ENCODE measurements around the gene FBLL1. TPM values are rescaled to one million over a fixed set of nuclear protein-coding genes. Genes with fewer than 3 reads are reported as not detected.
"Not testable (repeated sequence)": the region's sequence is repeated elsewhere in the genome, so short reads cannot be mapped to it uniquely, and the experiment has no call there.

Gene FBLL1
- total RNA-seq, result 0.79 TPM

DNA sequence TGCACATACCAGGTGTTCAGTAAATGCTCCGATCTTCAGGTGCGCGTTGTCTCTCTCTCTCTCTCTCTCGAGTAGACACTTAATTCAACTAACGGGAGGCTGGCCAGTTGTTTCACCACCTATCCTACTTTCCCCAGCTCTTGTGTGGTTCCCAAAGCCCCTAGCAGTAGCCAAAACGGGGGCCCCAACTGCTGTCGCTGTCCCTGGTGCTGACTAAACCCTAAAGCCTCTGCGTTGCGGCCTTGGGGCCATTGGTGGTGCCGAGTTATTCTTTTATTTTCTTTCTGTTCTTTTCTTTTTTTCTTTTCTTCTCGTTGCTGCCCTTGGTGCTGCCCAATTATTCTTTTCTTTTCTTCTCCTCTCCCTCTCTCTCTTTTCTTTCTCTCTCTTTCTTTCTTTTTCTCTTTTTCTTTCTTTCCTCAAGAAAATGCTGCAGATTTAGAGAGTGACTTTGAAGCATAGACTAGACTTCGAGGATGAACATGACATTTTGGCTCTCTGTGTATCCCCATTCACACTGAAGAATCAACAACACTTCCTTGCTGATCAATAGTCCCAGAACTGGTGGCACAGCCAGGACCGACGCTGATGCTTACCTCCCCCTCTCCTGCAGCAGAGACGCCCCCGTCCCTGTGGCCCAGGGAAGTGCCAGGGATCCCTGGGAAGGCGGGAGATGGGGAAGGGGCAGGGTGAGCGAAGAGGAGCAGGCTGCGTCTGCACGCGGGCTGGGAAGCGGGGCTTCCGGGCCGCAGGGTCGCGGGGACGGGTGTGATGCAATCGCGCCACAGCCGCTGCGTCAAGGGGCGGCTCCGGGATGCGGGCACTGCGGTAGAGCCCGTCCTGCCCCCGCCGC, at the start of gene FBLL1:
FBLL1 (plus strand) TSS at position 785 of the 853 bp plus-strand sequence. CDS start 200 bp downstream, outside the sequence.
- DNase-seq, result no peak

DNA sequence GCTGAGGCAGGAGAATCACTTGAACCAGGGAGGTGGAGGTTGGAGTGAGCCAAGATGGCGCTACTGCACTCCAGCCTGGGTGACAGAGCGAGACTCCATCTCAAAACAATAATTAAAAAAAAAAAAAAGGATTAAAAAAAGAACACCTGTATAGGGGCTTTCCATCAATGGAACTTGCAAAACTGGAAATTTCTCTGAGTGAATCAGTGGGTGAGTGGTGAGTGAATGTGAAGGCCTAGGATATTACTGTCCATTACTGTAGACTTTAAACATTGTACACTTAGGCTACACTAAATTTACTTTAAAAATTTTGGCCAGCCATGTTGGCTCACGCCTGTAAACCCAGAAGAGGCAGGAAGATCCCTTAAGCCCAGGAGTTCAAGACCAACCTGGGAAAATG, 48.5 kb upstream of the FBLL1 start:
- no peak for DNase-seq

DNA sequence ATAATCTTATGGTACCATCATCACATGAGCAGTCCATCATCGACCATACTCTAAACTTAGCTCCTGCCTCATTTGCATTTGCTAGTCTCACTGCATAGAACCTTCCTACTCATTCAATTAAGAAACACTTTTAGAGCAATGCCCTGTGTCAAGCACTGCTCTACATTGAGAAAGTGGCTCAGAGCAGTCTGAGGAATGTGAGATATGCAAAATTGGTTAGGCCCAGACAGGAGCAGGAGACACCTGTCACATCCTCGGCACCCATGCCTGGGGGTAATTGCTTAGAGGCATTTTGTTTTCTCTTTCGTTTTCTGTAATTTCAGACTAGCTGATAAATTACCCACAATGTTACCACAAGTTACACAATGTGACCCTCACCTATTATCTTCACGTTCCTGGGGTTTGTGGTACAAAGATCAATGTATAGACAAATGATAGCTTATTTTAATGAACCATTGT, 47.7 kb upstream of the FBLL1 start:
- no peak for DNase-seq

DNA sequence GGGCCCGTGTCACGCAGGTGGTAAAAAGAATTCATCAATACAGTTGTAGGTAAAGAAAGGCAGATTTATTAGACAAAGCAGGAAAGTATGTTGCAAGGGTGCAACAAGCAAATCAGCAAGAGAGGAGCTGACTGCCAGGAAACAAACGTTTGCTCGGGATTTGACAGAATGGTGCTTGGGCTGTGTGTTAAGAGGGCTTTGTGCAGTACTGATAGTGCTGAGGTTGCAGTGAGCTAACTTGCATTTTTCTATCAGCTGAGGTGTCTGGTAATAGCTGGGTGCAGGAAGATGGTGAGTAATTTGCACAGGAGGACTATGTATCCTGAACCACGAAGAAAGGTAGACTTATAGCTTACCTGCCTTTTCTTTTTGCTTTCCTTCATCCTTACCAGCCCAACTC, 46.7 kb upstream of the FBLL1 start:
- no peak for DNase-seq

DNA sequence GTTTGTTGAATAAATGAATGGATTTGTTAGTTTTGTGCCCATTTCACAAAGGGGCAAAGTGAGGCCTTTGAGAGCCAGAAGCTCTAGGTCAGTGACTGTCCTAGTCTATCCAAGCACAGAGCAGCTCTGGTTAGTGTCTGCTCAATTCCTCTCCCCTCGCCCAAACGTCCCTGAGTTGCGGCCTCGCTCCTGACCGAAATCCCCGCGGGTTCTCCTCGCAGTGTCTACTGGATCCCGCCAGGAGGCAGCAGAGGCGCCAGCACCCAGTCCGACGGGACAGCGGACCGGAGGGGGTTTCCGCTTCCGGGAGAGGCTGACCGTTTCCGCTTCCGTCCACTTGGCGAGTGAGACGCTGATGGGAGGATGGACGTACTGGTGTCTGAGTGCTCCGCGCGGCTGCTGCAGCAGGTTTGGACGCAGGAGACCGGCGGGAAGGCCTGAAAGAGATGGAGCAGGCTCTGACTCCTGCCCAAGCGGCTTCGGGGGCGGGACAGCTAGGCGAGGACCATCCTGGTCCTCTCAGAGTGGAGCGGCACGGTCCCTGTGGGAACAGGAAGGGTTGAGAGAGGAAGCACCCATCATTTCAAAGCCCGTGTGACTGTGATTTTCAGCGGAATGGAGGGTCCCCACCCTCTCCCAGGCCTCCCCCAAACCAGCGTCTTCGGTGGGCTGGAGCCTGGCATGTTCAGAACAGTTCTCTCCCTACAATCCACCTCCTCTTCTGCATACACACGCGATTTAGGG, 42.8 kb upstream of the FBLL1 start, which contains the start of gene RARS1:
RARS1 (plus strand) TSS at position 336 of the 744 bp plus-strand sequence; CDS start at position 364, 28 bp downstream.
- DNase-seq, result peak; percentile 88

DNA sequence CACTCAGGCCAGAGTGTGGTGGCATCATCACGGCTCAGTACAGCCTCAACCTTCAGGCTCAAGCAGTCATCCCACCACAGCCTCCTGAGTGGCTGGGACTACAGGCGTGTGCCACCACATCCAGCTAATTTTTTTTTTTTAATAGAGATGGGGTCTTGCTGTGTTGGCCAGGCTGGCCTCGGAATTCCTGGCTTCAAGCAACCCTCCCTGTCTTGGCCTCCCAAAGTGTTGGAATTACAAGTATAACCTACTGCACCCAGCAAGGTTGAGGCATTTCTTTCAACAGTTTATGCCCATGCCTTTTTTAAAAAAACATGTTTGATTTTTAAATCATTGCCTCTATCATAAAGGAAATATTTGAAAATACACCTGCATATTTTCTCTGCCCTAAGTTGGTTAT, 40.0 kb upstream of the FBLL1 start:
- no peak for DNase-seq

DNA sequence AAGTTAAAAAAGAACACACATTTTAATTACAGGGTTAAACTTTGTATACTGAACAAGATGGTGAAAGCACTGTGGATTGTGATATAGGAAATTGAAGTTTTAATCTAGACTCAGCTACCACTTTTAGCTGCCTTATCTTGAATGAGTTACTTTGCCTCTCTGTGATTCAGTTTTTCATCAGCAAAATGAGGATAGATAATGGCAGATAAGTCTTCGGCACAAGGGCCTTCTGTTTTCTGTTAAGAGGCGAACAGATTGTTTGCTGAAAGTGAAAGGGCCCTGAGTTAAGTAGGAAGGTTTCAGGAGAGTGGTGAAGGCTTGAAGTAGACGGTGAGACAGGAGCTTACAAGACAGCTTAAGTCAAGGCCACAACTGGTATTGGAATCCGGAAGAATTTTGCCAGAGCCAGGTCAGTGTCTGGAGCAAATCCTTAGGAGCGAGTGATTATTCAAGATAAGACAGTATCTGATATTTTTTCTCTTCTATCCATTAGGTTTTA, 35.0 kb upstream of the FBLL1 start:
- no peak for DNase-seq

DNA sequence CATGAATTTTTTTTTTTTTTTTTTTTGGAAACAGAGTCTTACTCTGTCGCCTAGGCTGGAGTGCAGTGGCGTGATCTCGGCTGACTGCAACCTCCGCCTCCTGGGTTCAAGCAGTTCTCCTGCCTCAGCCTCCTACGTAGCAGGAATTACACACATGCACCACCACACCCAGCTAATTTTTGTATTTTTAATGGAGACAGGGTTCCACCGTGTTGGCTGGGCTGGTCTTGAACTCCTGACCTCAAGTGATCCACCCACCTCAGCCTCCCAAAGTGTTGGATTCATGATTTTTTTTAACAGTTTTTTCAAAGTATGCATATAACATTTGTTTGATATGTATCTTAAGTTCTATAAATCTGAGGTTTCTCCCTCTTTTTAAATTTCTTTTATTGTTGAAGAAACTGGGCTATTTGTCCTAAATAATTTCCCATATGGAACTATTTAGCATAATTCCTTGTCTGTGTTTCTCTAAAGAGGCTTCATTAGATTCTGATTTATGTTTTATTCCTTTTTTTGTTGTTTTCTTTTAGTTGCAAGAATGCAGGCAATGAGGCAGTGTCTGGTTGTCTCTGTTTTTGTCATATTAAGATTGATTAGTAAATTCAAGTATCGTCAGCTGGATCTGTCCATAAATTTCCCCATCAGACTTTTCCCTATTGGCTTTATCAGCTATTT, 26.4 kb upstream of the FBLL1 start:
- DNase-seq, result no peak

DNA sequence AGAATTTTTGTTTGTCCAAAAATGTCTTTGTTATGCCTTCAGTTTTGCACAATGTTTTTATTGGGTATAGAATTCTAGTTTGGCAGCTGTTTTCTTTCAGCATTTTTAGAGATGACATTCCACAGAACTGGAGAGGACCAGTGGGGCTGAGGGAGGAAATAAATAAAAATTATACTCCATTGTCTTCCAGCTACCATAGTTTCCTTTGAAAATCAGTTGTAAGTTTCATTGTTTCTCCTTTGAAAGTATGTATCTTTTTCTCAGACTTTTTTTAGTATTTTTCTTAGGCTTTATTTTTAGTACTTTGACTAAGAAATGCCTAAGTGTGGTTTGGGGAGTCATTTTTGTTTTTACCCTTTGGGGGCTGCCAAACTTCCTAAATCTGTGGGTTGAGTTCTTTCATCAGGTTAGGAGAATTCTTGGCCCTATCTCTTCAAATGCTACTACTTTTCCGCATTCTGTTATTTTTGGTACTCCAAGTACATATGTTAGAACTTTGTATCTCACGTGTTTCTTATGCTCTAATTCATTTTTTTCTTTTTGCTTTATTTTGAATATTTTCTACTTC, 15.2 kb upstream of the FBLL1 start:
- DNase-seq, result no peak

DNA sequence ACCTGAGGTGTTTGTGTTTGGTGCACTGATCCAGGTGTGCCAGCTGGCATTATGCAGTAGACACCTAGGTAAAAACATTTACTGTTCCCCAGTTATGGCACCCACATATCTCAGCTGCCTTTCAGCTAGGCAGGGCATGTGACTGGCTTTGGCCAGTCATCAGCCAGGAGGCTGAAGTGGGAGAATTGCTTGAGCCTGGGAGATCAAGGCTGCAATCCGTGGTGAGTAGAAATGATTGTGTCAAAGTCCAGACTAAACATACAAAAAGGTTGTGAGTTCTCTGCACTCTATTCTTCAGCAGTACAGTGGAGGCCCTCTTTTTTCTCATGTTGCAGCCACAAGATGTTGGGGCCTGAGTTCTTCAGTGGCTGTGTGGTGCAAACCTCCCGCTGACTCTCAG, 3.2 kb upstream of the FBLL1 start:
- no peak for DNase-seq

DNA sequence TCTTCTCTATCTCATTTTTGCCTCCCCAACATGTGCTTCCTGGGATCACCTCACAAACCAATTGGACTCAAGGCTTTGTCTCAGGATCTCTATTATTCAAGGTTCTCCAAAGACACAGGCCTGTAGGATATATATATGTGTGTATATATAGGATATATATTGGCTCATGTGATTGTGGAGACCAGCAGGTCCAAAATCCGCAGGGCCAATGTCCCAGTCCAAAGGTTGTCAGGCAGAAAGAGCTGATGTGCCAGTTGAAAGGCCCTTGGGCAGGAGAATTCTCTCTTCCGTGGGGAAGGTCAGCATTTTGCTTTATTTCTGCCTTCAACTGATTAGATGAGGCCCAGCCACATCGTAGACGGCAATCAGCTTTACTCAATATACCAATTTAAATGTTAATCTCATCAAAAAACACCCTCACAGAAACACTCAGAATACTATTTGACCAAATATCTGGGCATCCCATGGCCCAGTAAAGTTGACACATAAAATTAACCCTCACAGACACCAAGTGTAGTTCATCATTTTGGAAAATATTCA, 1.3 kb upstream of the FBLL1 start:
- no peak for DNase-seq

DNA sequence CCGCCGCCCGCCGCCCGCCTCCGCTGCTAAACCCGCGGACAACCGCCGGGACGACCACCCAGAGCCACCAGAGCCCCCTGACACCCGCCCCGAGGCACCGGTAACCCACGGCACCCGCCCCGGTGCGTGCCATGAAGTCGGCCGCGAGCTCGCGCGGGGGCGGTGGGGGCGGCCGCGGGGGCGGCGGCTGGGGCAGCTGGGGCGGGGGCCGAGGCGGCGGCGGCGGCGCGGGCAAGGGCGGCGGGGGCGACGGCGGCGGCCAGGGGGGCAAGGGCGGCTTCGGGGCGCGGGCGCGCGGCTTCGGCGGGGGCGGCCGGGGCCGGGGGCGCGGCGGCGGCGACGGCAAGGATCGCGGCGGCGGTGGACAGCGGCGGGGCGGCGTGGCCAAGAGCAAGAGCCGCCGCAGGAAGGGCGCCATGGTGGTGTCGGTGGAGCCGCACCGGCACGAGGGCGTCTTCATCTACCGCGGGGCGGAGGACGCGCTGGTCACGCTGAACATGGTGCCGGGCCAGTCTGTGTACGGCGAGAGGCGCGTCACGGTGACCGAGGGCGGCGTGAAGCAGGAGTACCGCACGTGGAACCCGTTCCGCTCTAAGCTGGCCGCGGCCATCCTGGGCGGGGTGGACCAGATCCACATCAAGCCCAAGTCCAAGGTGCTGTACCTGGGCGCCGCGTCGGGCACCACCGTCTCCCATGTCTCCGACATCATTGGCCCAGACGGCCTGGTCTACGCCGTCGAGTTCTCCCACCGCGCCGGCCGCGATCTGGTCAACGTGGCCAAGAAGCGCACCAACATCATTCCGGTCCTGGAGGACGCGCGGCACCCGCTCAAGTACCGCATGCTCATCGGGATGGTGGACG, 499 bp downstream of the FBLL1 start:
- no peak for DNase-seq

DNA sequence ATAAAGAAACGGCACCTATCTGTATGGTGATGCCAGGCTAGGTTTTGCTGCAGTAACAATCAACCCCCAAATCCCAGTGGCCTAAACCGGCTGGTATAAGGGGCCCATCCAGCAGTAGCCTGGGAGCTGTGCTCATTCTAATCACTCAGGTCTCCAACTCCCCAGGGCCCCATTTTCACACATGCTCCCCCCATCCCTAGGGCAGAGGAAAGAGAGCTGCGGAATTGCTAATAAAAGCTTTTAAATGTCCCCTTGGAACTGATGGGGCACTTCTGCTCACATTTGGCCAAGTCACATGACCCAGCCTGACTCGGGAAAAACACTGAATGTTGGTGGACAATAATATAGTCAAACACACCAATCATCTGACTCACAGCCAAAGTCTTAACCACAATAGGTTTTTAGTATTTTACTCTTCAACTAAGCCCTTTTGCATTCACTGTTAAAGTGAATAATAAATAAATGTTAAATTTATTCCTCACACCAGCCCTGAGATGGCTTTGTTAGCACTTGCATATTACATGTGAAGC, 1.6 kb downstream of the FBLL1 start:
- no peak for DNase-seq

DNA sequence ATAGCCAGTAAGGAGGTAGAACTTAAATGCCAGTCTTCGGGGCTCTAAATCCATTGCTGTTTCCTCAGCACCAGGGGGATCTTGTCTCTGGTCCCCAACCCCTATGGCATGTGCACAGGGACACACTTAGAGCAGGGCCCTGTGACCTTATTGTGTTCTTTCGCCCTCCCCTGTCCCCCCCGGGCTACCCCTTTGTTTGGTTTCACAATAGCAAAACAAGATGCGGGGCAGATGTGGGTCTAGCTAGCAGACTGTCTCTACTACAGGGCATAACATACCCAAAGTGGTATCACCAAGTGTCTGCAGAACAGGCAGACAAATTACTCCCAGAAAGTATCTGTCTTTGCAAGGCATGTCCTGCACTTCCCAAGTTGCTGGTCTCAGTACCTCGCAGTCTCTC, 2.1 kb downstream of the FBLL1 start:
- no peak for DNase-seq

DNA sequence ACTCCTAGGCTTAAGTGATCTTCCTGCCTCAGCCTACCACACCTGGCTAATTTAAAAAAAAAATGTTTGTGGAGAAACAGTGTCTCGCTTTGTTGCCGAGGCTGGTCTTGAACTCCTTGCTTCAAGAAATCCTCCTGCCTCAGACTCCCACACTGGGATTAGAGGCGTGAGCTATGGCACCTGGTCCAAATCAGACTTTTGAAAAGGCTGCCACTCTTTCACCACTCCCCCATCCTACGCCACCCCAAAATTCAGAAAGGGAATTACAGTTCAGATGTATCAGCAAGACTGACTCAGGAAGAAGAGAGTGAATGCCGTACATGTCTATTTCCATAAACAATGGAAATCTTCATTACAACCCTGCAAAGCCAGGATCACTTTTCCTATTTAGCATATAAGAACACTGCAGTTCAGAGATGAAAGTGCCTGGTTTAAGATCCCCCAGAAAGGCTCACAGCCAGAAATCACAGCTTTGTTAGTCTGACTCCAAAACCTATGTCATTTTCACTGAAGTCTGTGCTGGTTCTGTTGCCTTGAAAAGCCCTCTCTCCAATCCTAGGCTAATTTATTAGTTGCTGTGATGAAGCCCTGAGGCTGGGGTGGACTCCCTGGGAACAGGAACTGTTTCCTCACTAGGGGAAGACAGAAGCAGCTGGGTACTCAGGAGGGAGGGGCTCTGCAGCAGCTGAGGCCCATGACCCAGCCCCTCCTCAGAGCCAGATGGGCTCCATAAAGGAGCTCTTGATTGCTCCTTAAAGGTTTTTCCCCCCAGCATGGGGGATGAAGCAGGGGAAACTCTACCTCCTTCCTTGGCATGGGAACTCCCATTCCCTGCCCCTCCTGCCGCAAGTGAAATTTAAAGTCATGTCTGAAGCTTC, 3.1 kb downstream of the FBLL1 start:
- no peak for DNase-seq

DNA sequence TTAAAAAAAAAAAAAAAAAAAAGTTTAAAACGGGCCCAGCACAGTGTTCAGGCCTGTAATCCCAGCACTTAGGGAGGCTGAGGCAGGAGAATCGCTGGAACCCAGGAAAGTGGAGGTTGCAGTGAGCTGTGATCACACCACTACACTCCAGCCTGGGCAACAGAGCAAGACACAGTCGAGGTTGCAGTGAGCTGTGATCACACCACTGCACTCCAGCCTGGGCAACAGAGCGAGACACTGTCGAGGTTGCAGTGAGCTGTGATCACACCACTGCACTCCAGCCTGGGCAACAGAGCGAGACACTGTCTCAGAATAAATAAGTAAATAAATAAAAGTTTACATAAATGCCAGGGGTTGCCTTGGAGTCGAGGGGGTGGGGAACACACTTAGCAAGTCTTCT, 5.2 kb downstream of the FBLL1 start:
- not testable (repeated sequence) for DNase-seq

DNA sequence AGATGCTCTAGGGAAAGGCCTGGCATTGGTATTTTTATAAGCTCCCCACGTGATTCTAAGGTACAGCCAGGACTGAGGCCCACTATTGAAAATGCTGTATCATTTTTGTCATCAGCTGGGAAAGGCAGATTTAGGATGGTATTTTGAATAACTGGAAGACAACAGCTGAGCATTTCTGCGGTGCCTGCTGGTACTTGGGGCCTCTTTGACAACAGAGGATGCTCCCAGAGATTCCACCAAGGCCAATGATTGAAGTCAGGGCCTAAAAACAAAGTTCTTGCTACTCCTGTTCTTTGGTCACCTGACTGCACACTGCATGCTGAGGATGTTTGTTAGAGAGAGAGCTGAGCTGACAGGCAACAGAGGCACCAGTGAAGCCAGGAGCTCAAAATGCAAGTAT, 8.1 kb downstream of the FBLL1 start:
- DNase-seq, result no peak

DNA sequence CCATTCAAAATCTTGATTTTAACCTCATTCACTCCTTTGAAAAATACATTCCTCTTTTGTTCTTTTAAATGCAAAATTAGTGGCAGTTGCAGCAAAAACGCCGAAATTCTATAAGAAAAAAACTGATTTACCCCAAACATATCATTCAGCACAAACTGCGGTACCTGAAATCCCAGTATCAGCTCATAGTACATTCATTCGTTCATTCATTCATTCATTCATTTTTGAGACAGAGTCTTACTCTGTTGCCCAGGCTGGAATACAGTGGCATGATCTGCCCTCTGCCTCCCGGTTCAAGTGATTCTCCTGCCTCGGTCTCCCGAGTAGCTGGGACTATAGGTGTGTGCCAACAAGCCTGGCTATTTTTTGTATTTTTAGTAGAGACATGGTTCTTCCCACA, 20.4 kb downstream of the FBLL1 start:
- DNase-seq, result no peak

DNA sequence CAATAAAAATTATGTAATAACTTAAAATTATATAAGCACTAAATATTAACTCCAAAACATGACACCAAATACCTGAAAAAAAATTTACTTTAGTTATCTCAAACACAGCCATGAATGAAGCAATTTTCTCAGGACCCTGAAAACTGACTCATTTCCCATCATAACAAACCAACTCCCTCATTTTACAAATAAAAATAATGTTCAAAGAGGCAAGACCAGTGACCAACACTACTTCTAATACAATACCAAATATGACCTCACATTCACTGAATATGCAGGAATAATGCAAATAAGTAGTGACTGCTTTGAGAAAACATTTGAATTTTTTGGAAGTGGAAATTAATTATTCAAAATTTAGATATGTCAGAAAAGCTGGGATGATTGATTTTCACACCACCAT, 21.6 kb downstream of the FBLL1 start:
- DNase-seq, result no peak

DNA sequence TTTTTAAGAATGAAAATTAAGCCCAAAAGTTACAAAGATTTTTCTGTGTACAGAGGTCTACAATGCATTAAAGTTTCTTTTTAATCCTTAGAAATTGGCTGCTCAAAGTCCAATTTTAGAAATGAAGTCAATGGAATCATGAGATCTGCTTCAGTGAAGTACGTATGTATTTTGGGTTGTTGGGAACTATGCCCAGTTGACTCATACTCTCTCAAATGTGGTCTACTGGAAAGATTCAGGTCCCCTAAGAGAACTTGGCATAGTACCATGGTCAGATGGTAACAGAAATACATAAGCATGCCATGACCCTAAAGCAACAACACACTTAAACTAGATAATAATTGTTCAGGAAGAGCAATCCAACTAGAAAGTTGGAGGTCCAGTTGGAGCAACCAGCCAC, 23.0 kb downstream of the FBLL1 start:
- DNase-seq, result no peak
